Coronary artery (tissue), 2 donors: ENCODE data around the gene GNG5.

Experiments
- DNase-seq: peaks from one replicate; pipeline ENCODE4 v3.0.0-alpha.2; 2017; ENCODE audit warnings: low spot score
- H3K27ac ChIP-seq, 2 donors: fragments of 200-600 bp; sonication (generic); one replicate each; pipeline ENCODE4 v1.5.1; 2016 to 2019
- H3K4me3 ChIP-seq: fragments of 200-600 bp; sonication (generic); 2 replicates; pipeline ENCODE4 v1.5.1; 2016; ENCODE audit warnings: mild to moderate bottlenecking, moderate library complexity
- TF ChIP-seq, protein P1 (sequence below): fragments of 200-600 bp; sonication (generic); IDR thresholded peaks from one replicate; pipeline ENCODE4 v1.5.1; 2019; ENCODE audit warnings: antibody characterized with exemption

The GNG5 gene

DNA sequence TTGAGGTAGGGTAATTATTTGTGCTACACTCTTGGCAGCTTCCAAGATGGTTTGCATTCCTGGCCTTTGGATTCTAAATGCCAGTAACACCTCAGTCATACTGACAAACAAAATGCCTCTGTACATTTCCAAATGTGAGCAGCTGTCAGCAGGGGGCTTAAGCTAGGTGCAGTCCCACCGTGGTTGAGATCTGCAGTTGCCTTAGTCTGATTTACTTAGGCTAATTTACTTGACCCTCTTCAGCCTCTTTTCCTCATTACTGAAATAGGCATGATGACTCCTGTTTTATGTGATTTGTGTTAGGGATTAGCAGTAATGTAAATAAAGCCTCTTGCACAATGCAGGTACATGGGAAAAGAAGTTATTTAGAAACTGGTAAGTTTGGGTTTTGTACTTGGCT, 13.7 kb downstream of the GNG5 start:
- DNase-seq: no peak
- Histone ChIP-seq H3K27ac (no peak overlapping the region), H3K4me3 (no peak overlapping the region)
- TF ChIP-seq, protein P1, sequence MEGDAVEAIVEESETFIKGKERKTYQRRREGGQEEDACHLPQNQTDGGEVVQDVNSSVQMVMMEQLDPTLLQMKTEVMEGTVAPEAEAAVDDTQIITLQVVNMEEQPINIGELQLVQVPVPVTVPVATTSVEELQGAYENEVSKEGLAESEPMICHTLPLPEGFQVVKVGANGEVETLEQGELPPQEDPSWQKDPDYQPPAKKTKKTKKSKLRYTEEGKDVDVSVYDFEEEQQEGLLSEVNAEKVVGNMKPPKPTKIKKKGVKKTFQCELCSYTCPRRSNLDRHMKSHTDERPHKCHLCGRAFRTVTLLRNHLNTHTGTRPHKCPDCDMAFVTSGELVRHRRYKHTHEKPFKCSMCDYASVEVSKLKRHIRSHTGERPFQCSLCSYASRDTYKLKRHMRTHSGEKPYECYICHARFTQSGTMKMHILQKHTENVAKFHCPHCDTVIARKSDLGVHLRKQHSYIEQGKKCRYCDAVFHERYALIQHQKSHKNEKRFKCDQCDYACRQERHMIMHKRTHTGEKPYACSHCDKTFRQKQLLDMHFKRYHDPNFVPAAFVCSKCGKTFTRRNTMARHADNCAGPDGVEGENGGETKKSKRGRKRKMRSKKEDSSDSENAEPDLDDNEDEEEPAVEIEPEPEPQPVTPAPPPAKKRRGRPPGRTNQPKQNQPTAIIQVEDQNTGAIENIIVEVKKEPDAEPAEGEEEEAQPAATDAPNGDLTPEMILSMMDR: no peak

DNA sequence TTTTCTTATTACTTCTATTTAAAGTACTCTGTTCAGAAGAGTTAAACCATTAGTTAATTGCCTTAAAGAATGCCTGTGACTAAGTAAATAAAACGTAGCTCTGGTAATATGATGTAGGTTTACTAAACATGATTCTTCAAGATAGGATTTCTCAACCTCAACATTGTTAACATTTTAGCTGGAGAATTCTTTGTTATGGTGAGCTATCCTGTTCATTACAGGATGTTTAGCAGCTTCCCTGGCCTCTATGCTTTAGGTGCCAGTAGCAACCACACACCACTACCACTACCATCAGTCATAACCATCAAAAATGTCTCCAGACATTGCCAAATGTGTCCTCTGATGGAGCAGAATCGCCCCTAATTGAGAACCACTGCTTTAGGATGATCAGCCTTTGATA, 16.6 kb downstream of the GNG5 start:
- H3K27ac ChIP-seq: no peak overlapping the region
- H3K4me3 ChIP-seq: no peak overlapping the region
- TF ChIP-seq, protein P1: no peak
- DNase-seq: no peak

DNA sequence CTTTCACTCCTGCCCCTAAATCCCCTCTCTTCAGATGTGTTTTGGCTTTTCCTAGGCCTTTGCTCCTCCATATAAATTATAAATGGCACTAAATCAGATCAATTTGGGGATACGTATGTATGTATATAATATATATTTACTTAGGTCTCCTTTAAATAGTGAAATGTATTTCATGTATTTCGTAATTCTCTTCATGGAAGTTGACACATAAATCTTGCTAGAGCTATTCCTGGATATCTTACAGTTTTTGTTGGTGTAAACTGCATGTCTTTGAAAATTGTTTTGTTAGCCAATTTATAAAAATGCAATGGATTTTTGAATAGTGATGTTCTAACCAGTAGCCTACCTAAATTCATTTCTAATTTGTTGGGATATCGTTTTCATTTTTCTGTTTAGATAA, 18.3 kb downstream of the GNG5 start:
- no peak overlapping the region for H3K4me3 ChIP-seq
- TF ChIP-seq, protein P1: no peak
- DNase-seq: no peak
- H3K27ac ChIP-seq: no peak overlapping the region

DNA sequence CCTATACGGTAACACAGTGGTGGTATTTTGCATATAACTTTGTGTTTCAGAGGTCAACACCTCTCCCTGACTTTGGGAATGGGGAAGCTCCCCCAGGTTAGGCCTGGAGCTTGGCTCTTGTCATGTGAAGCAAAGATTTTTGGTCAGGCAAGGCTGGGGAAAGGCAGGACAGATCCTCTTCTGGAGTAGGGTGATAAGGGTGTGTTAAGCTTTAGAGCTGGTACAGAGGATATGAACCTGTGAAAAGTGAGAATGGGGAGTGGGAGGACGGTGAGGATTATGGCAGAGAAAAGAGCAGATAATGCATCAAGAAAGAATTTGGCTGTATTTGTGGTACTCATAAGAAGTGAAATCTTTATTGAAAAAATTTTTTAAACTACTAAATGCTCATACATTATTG, 25.1 kb downstream of the GNG5 start:
- DNase-seq: no peak
- Histone ChIP-seq H3K4me3 (no peak overlapping the region), H3K27ac (no peak overlapping the region)
- TF ChIP-seq, protein P1: no peak

DNA sequence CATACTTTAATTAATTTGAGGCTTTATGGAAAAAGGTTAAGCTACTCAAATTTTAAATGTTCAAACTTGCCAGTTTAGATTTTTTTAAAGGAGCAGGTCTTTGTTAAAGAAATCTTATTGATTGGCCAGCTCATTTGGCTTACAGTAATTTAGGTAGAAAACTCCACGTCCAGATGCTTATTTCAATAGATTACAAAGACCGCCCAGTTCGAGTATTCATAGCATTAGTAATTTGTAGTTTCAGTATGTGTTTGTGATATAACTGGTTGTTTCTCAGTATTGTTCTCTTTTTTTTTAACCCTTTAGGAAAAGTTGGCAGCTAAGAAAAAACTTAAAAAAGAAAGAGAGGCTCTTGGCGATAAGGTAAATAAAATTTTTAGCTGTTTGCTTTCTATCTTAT, 25.7 kb downstream of the GNG5 start:
- DNase-seq: no peak
- no peak overlapping the region for H3K27ac ChIP-seq
- peak overlapping the region; percentile 86 for H3K4me3 ChIP-seq
- TF ChIP-seq, protein P1: no peak

DNA sequence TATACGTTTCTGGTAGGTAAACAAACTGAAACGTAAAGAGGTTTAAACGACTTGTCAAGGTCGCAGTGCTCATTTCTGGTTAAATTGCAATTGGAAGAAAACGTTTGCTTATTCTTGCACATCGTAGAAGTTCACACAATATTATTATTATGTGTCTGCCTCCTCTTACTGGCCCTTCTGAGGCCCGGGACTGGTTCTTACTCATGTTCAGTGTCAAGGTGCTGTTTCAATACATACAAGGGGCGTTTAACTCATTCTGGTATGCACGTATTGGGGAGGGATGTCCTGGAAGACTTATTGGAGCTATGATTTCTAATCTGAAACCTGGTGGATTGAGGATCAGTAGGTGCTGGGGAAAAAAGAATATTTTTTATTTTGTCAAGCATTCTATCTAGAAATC, 26.4 kb downstream of the GNG5 start:
- Histone ChIP-seq H3K4me3 (peak overlapping the region; percentile 86), H3K27ac (peak overlapping the region; percentile 70 to 84)
- TF ChIP-seq, protein P1: no peak
- no peak for DNase-seq

DNA sequence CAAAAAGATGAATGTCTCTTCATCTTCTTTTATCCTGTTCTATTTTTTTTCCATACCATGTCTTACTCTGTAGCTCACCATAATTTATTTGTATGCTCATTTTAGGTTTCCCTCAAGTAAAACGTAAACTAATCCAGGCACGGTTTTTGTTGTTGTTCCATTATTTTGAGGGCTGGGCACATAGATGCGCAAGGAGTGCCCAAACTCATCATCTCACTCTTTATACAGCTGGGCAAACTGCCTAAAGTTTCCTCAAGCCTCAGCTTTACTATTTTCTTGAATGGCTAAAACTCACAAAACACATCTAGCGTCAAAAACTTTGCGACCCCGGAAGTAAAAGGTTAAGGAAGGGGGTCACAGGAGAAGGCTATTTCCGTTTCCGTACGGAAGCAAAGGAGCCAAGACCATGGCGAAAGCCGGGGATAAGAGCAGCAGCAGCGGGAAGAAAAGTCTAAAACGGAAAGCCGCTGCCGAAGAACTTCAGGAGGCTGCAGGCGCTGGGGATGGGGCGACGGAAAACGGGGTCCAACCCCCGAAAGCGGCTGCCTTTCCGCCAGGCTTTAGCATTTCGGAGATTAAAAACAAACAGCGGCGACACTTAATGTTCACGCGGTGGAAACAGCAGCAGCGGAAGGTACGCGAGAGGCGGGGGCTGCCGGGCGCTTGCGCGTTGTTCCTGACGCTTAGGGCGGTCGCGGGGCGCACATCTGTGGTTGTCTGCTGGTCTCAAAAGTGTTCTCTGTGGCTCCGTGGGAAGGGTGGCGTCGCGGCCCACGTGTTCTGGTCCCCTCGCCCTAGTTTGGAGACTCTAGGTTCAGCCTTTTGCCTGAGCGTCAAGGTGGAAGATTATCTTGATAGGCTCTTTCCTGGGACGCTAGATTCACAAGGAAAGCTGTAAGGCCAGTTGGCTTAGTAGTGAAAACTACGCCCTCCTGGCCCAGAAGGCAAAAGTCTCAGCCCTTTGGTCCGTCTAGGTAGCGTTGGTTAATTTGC, 27.2 kb downstream of the GNG5 start, which contains the start of gene RPF1:
TSS of gene RPF1 (plus strand) at position 391 of the 993 bp plus-strand sequence. CDS start at position 407, 16 bp downstream.
- peak; percentile 81 for DNase-seq
- TF ChIP-seq, protein P1: no peak
- peak within 1 kb of the TSS; percentile 70 to 84 for H3K27ac ChIP-seq

More for the DNA sequence above, 27.2 kb downstream of the GNG5 start, which contains the start of gene RPF1:
- peak within 1 kb of the TSS; percentile 86 for H3K4me3 ChIP-seq
